Esophagus (tissue), 2 donors: ENCODE data around the gene DYNC1I2. TPM values are rescaled to one million over a fixed set of nuclear protein-coding genes. Genes with fewer than 3 reads are reported as not detected.
A peak's percentile ranks its signal among the peaks of the same experiment; 100 is the strongest.

Experiments
- H3K27ac ChIP-seq, 2 donors: one replicate each; pipeline ENCODE4 v1.5.1; 2013; ENCODE audit warnings: low read depth in 2 of 2, mild to moderate bottlenecking in 2 of 2, inconsistent platforms in 1 of 2, low read length in 1 of 2, moderate library complexity in 1 of 2
- H3K27me3 ChIP-seq, 2 donors: one replicate each; pipeline ENCODE4 v1.6.1; 2013; ENCODE audit warnings: low read length in 2 of 2, control low read depth in 1 of 2, mild to moderate bottlenecking in 1 of 2; ENCODE audit not compliant: insufficient read depth in 2 of 2, control insufficient read depth in 1 of 2
- H3K36me3 ChIP-seq, 2 donors: one replicate each; pipeline ENCODE4 v1.6.1; 2013; ENCODE audit warnings: low read length in 1 of 2; ENCODE audit not compliant: control insufficient read depth in 2 of 2, insufficient read depth in 2 of 2
- H3K4me1 ChIP-seq, 2 donors: one replicate each; pipeline ENCODE4 v1.6.1; 2013; ENCODE audit warnings: low read length in 1 of 2; ENCODE audit not compliant: control insufficient read depth in 2 of 2, insufficient read depth in 2 of 2
- H3K4me3 ChIP-seq, 2 donors: one replicate each; pipeline ENCODE4 v1.5.1; 2013; ENCODE audit warnings: low read length in 2 of 2, mild to moderate bottlenecking in 2 of 2, low read depth in 1 of 2, moderate library complexity in 1 of 2
- H3K9me3 ChIP-seq, 2 donors: one replicate each; pipeline ENCODE4 v1.6.1; 2013; ENCODE audit warnings: mild to moderate bottlenecking in 2 of 2, low read depth in 1 of 2, low read length in 1 of 2, moderate library complexity in 1 of 2; ENCODE audit not compliant: control insufficient read depth in 2 of 2, insufficient read depth in 1 of 2
- WGBS, 2 donors: extraction: QIAGEN DNeasy Blood & Tissue Kit; methylation state at CpG; one replicate each; pipeline ENCODE4 v1.1.7; 2013; 5-methylcytosine and 5-hydroxymethylcytosine counted together
- polyA plus RNA-seq, 2 donors: library from polyadenylated mRNA; stranded (reverse); fragments of 200-250 nt; gene quantifications; one replicate each; pipeline ENCODE4 v1.2.3, GENCODE V29; 2013
- donor health status: healthy with polysubstance abuse.
- donor health status: Bipolar disorder and iron deficiency.

DYNC1I2 gene
- 10 to 100 TPM; 45.0 to 73.9 TPM for polyA plus RNA-seq

- 0 to 1% methylated on average over 49 to 51 of the region's 51 CpGs for WGBS, 2 donors
- H3K36me3 ChIP-seq: no peaks in the 10 kb centered on the region
- H3K27ac ChIP-seq: peak within 1 kb of the TSS; percentile 80 to 86
- no peaks in the 10 kb centered on the region for H3K4me1 ChIP-seq
- H3K4me3 ChIP-seq: peak within 1 kb of the TSS; percentile 87 to 89
- no peaks in the 10 kb centered on the region for H3K9me3 ChIP-seq
- H3K27me3 ChIP-seq: no peaks in the 10 kb centered on the region
These were observed at the start of gene DYNC1I2 for GRCh38 chr2:171687287-171688128. Gene DYNC1I2 (plus strand): TSS chr2:171687469. CDS start chr2:171690156, 2,687 bp downstream.

- no peak overlapping the region for H3K27ac ChIP-seq
- H3K4me1 ChIP-seq: no peaks in the 10 kb centered on the region
- H3K4me3 ChIP-seq: no peak overlapping the region
- H3K9me3 ChIP-seq: no peaks in the 10 kb centered on the region
- H3K36me3 ChIP-seq: no peaks in the 10 kb centered on the region
- no peaks in the 10 kb centered on the region for H3K27me3 ChIP-seq
These were observed 35.4 kb upstream of the DYNC1I2 start for GRCh38 chr2:171651667-171652415.

- Histone ChIP-seq H3K9me3 (no peaks in the 10 kb centered on the region), H3K27ac (no peak overlapping the region), H3K27me3 (no peaks in the 10 kb centered on the region), H3K4me1 (no peaks in the 10 kb centered on the region), H3K4me3 (no peak overlapping the region), H3K36me3 (no peaks in the 10 kb centered on the region)
These were observed 34.9 kb upstream of the DYNC1I2 start for GRCh38 chr2:171652416-171652785.

GRCh38 chr2:171655586-171655985 is 31.7 kb upstream of the DYNC1I2 start:
- Histone ChIP-seq H3K27me3 (no peaks in the 10 kb centered on the region), H3K9me3 (no peaks in the 10 kb centered on the region), H3K4me1 (no peaks in the 10 kb centered on the region), H3K36me3 (no peaks in the 10 kb centered on the region), H3K4me3 (no peak overlapping the region), H3K27ac (no peak overlapping the region)
- 62 to 82% methylated on average over 1 of the region's 1 CpG for WGBS, 2 donors

- H3K4me3 ChIP-seq: no peak overlapping the region
These were observed 20.2 kb upstream of the DYNC1I2 start for GRCh38 chr2:171667041-171667440.

GRCh38 chr2:171668183-171668582 is 19.1 kb upstream of the DYNC1I2 start:
- H3K4me3 ChIP-seq: no peak overlapping the region
- peaks cover 0 to 2% of the 10 kb centered on the region in 2 donors for H3K27me3 ChIP-seq
- WGBS, 2 donors: 82 to 85% methylated on average over 5 of the region's 5 CpGs
- no peaks in the 10 kb centered on the region for H3K36me3 ChIP-seq
- no peaks in the 10 kb centered on the region for H3K9me3 ChIP-seq
- H3K27ac ChIP-seq: no peak overlapping the region
- H3K4me1 ChIP-seq: no peaks in the 10 kb centered on the region

More at GRCh38 chr2:171667041-171667440, 20.2 kb upstream of the DYNC1I2 start:
- no peaks in the 10 kb centered on the region for H3K36me3 ChIP-seq
- no peak overlapping the region for H3K27ac ChIP-seq
- no peaks in the 10 kb centered on the region for H3K4me1 ChIP-seq
- peaks cover 0 to 2% of the 10 kb centered on the region in 2 donors for H3K27me3 ChIP-seq
- H3K9me3 ChIP-seq: no peaks in the 10 kb centered on the region

- no peak overlapping the region for H3K27ac ChIP-seq
- H3K4me1 ChIP-seq: no peaks in the 10 kb centered on the region
- H3K9me3 ChIP-seq: no peaks in the 10 kb centered on the region
- 42 to 49% methylated on average over 3 of the region's 3 CpGs for WGBS, 2 donors
- H3K27me3 ChIP-seq: peaks cover 0 to 2% of the 10 kb centered on the region in 2 donors
- H3K36me3 ChIP-seq: no peaks in the 10 kb centered on the region
- H3K4me3 ChIP-seq: no peak overlapping the region
These were observed 18.1 kb upstream of the DYNC1I2 start for GRCh38 chr2:171669121-171669520.

- no peaks in the 10 kb centered on the region for H3K9me3 ChIP-seq
These were observed 16.6 kb upstream of the DYNC1I2 start for GRCh38 chr2:171670655-171671054.

GRCh38 chr2:171671867-171672266 is 15.4 kb upstream of the DYNC1I2 start:
- no peaks in the 10 kb centered on the region for H3K4me1 ChIP-seq
- no peak overlapping the region for H3K4me3 ChIP-seq
- WGBS, 2 donors: 88 to 90% methylated on average over 7 of the region's 7 CpGs
- no peaks in the 10 kb centered on the region for H3K9me3 ChIP-seq
- no peak overlapping the region for H3K27ac ChIP-seq
- no peaks in the 10 kb centered on the region for H3K27me3 ChIP-seq
- no peaks in the 10 kb centered on the region for H3K36me3 ChIP-seq

More at GRCh38 chr2:171670655-171671054, 16.6 kb upstream of the DYNC1I2 start:
- no peaks in the 10 kb centered on the region for H3K4me1 ChIP-seq
- H3K27me3 ChIP-seq: no peaks in the 10 kb centered on the region
- H3K27ac ChIP-seq: no peak overlapping the region
- H3K4me3 ChIP-seq: no peak overlapping the region
- no peaks in the 10 kb centered on the region for H3K36me3 ChIP-seq
